Stimulated activated CD8-positive, alpha-beta memory T cell treated with anti-CD3 and anti-CD28 coated beads, Interleukin-7, amount 100 ng/mL, for 48 hours (primary cell): ENCODE data around the gene TMC1.
"Not testable (repeated sequence)": the region's sequence is repeated elsewhere in the genome, so short reads cannot be mapped to it uniquely, and the experiment has no call there.

ENCODE experiments used
- DNase-seq, 2 donors: peaks; one replicate each; pipeline ENCODE4 v3.0.0-alpha.2; 2020; ENCODE audit warnings: low read depth in 1 of 2; ENCODE audit errors: extremely low read depth in 1 of 2

TMC1 gene

DNA sequence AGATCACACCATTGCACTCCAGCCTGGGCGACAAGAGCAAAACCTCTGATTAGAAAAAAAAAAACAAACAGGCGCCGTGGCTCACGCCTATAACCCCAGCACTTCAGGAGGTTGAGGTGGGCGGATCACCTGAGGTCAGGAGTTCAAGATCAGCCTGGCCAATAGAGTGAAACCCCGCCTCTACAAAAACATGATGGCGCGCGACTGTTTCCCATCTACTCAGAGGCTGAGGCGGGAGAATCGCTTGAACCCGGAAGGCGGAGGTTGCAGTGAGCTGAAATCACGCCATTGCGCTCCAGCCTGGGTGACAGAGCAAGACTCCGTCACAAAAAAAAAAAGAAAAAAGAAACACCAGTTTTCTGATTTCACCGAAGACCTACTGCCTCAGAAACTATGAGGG is at the start of gene TMC1:
Gene TMC1, plus strand, starts transcription at position 193 of the 400 bp plus-strand sequence. CDS start 127,041 bp downstream, outside the sequence.
- not testable (repeated sequence) for DNase-seq

- no peak for DNase-seq
Measured at GRCh38 chr9:72473474-72474261, 47.7 kb upstream of the TMC1 start.

GRCh38 chr9:72474676-72475075 is 46.7 kb upstream of the TMC1 start:
- no peak for DNase-seq

GRCh38 chr9:72476100-72476499 is 45.3 kb upstream of the TMC1 start:
- no peak for DNase-seq

DNA sequence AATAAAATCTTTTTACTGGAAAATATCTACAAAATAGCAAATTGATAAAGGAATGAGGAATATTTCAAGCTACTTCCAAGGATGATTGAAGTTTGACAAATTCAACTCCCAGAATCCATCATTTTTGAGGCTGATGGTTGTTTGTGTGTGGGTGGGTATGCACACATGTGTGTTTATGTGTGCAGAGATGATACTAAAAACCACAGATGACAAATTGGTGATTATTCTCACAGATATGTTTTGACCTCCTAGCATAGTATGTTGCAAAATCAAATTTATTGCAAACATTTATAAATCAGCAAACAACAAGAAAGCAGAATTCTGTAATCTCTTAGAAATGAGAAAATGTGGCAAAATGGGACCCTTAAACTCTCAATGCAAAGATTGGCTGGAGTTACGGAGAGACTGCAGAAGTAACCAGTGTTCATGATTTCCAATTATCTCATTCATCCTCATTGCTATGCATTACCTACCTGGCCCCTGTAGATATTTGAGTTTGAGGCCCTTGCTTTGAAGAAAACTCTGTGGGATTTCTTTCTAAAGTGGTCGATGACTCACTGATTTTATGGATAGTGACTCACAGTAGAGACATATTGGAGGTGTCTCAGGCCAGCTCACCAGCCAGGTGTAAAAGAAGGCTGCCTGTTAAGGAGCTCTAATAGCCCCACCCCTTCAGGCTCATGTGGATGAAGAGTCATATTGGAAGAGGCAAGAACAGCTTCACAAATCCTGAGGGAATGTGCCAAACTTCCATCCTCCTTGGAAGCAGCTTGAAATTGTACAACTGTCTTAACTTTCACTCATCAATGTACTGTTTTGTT is 44.6 kb upstream of the TMC1 start:
- DNase-seq: peak; percentile 2 to 16

GRCh38 chr9:72477930-72478518 is 43.4 kb upstream of the TMC1 start:
- no peak for DNase-seq

- DNase-seq: no peak
Measured at GRCh38 chr9:72478966-72479365, 42.4 kb upstream of the TMC1 start.

DNA sequence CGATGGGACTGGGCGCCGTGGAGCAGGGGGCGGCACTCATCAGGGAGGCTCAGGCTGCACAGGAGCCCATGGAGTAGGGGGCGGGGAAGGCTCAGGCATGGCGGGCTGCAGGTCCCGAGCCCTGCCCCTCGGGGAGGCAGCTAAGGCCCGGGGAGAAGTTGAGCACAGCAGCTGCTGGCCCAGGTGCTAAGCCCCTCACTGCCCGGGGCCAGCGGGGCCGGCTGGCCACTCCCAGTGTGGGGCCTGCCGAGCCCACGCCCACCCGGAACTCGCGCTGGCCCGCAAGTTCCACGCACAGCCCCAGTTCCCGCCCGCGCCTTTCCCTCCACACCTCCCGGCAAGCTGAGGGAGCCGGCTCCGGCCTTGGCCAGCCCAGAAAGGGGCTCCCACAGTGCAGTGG is 41.1 kb upstream of the TMC1 start:
- DNase-seq: not testable (repeated sequence)

- DNase-seq: no peak
Measured at GRCh38 chr9:72480921-72481320, 40.5 kb upstream of the TMC1 start.

DNA sequence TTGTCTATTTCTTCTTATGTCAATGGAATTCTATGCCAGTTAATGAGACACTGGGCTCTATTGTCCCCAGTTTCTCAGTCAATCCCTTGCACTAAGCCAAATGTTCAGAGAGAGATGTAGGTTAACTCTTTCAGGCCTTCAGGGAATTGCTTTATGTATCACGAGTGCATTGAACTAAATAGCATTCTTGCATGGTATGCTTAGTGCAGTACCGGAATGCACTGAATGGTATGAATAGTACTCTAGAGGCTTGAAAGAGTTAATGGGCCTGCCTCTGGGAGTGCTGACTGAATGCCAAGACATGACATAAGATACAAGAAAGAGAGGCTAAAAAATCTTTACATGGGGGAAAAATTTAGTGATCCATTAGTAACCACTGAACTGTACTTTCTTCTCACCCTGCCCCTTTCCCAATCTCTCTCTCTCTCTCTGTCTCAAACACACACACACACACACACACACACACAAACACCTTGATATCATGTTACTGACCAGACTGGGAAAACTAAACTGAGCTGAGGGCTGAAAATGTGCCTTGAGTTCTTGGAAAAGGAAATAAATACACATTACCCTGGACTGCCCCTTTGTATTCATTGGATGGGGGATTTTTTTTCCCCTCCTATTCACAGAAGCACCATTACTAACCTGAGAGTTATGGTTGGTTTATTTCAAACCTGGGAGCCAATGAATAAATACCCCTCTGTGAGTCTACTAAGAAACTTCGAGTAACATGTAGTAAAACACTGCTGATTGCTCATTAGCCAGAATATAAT is 35.4 kb upstream of the TMC1 start:
- DNase-seq: no peak

DNA sequence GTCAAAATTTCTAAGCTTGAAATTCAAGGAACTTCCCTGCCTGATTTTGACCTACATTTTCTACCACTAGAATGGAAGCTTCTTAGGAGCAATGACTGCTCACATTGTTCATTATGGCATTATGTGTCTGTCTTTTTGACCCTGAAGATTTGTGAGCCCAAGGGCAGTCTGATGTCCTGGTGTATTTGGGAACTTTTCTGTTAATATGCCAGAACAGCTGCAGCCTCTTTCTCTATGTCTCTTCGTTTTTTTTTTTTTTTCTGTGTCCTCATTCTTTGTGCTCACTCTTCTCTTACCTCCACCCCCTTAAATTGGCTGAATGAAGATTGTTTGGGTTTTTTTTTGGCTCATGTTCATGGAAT is 34.8 kb upstream of the TMC1 start:
- no peak for DNase-seq

DNA sequence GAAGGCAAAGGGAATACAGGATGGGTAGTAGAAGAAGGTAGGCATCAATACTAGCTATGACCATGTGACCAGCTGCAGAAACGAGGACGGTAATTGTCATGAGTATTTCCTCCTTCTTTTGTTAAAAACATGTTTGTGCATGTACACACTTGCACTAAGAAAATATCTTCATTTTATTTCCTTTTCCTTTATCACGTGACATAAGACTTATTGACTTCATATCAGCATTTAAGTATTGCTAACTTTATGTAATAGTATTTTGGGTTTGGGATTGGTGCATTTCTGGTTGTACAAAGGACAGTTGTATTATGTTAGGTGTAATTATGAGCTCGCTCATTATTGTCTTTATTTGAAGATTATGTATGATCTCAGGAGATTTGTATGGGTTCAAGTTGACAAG is 33.7 kb upstream of the TMC1 start:
- not testable (repeated sequence) for DNase-seq

DNA sequence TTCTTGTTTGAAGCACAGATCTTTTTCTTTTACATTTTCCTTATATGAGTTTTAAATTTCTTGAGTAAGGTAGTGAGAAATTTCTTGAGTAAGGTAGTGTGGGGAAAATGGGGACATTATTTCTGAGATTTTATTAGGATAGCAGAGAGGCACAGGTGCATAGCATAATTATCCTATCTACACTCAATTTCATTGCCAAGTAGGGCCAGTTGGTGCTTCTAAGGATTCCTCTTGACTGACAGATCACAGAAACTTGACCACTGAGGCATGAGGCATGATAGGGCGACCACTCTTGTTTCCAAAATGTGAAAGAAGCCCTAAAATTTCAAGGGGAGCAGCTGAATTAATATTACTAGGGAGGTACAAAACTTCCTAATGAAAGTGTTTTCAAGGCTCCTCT is 31.4 kb upstream of the TMC1 start:
- DNase-seq: no peak

DNA sequence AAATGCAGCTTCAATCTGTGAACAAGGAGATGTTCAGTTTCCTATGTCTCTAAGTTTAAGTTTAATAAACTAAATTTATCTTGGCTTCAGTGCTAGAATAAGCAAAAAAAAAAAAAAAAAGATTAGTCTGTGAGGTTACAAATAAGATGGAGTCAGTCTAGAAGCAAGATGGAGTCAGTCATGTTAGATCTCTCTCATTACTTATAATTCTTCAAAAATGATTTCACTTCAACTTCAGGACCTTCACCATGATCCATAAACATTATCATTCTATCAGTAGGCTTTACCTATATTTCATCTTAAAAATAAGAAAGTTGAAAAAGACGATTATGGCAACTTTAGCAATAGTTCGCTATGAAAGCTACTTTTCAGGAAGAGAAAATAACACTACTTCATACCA is 30.2 kb upstream of the TMC1 start:
- no peak for DNase-seq

- no peak for DNase-seq
Measured at GRCh38 chr9:72494051-72494450, 27.4 kb upstream of the TMC1 start.

- DNase-seq: no peak
Measured at GRCh38 chr9:72497447-72498046, 23.9 kb upstream of the TMC1 start.

GRCh38 chr9:72506615-72507014 is 14.8 kb upstream of the TMC1 start:
- DNase-seq: no peak

DNA sequence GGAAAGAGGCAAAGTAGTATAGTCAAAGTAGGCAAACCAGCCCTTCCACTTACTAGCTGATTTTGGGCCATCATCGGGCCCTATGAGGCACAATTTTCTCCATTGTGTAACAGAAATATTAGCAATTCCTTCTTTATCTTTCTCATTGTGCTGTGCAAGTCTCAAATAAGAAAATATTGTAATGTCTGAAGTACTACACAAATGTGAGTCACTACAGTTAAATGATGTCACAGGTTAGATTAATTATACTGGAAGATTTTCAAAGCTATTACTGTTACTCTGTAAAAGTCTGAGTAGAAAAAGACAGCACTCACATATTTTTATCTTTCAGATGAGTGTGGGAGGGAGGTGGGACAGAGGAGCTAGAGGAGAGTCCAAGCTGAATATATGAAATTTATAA is 12.4 kb upstream of the TMC1 start:
- no peak for DNase-seq

- no peak for DNase-seq
Measured at GRCh38 chr9:72509635-72510034, 11.8 kb upstream of the TMC1 start.

GRCh38 chr9:72521011-72521410 is 397 bp upstream of the TMC1 start:
- not testable (repeated sequence) for DNase-seq
